SK-N-SH (cell line): Measurements from ENCODE around the gene GRB10. TPM values are rescaled to one million over a fixed set of nuclear protein-coding genes. Genes with fewer than 3 reads are reported as not detected.

Experiments used
- CTCF ChIA-PET: fragments of 300-600, 350-600 bp; formaldehyde crosslinking; extraction: SDS; loops from one replicate; lab custom pipeline; 2021; lab: Yijun Ruan, JAX
- POLR2A ChIA-PET: fragments of 350-600 bp; sonication (Branson Sonifier 250); formaldehyde crosslinking; extraction: SDS; loops from one replicate; lab custom pipeline; 2020; ENCODE audit warnings: antibody characterized with exemption, inconsistent platforms; lab: Yijun Ruan, JAX
- DNase-seq: peaks from one replicate; pipeline ENCODE4 v3.0.0; 2012
- H2AFZ ChIP-seq: fragments of 200-600 bp; sonication (generic); 2 replicates; pipeline ENCODE4 v1.8.1; 2016; ENCODE audit warnings: antibody characterized with exemption, mild to moderate bottlenecking, low read depth
- H3F3A ChIP-seq: fragments of 200-600 bp; sonication (generic); replicated peaks from 2 replicates; pipeline ENCODE3; 2016; ENCODE audit warnings: antibody characterized with exemption, mild to moderate bottlenecking; ENCODE audit not compliant: insufficient read depth
- H3K27ac ChIP-seq, 2 experiments: fragments of 200-500 bp in 1 of 2; fragments of 200-600 bp in 1 of 2; sonication (Bioruptor generic) in 1 of 2; sonication (generic), shearing (Covaris generic) in 1 of 2; 2 replicates each; pipeline versions ENCODE4 v1.5.1 to v1.6.1; 2014 to 2016; ENCODE audit warnings: low read depth in 2 of 2, inconsistent platforms in 1 of 2, low read length in 1 of 2, mild to moderate bottlenecking in 1 of 2, mixed read lengths in 1 of 2
- H3K27me3 ChIP-seq: fragments of 200-600 bp; sonication (generic), shearing (Covaris generic); 2 replicates; pipeline ENCODE4 v1.6.1; 2016; ENCODE audit warnings: mixed run types; ENCODE audit not compliant: insufficient read depth
- H3K36me3 ChIP-seq, 2 experiments: fragments of 200-500 bp in 1 of 2; fragments of 200-600 bp in 1 of 2; sonication (Bioruptor generic) in 1 of 2; sonication (generic) in 1 of 2; replicated peaks in 1 of 2; 2 replicates each; pipeline versions ENCODE3 to v1.5.1; 2014 to 2016; ENCODE audit warnings: low read length in 1 of 2, mild to moderate bottlenecking in 1 of 2; ENCODE audit not compliant: insufficient read depth in 2 of 2, control insufficient read depth in 1 of 2
- H3K4me1 ChIP-seq, 2 experiments: fragments of 200-500 bp in 1 of 2; fragments of 200-600 bp in 1 of 2; sonication (Bioruptor generic) in 1 of 2; sonication (generic), shearing (Covaris generic) in 1 of 2; 2 replicates each; pipeline versions ENCODE4 v1.5.1 to v1.6.1; 2014 to 2016; ENCODE audit warnings: low read depth in 1 of 2, low read length in 1 of 2, mixed run types in 1 of 2; ENCODE audit not compliant: insufficient read depth in 2 of 2, control insufficient read depth in 1 of 2
- H3K4me2 ChIP-seq: fragments of 200-600 bp; sonication (generic), shearing (Covaris generic); 2 replicates; pipeline ENCODE4 v1.6.1; 2017; ENCODE audit warnings: mixed run types
- H3K4me3 ChIP-seq, 2 experiments: fragments of 200-500 bp in 1 of 2; fragments of 200-600 bp in 1 of 2; sonication (Bioruptor generic) in 1 of 2; sonication (generic), shearing (Covaris generic) in 1 of 2; 2 replicates each; pipeline versions ENCODE4 v1.5.1 to v1.8.1; 2014 to 2016; ENCODE audit warnings: low read depth in 2 of 2, inconsistent platforms in 1 of 2, low read length in 1 of 2, mild to moderate bottlenecking in 1 of 2, mixed read lengths in 1 of 2, moderate library complexity in 1 of 2
- H3K79me2 ChIP-seq: fragments of 200-600 bp; sonication (generic); 2 replicates; pipeline ENCODE4 v1.8.1; 2017; ENCODE audit warnings: mild to moderate bottlenecking; ENCODE audit not compliant: insufficient read depth
- H3K9ac ChIP-seq: fragments of 200-600 bp; sonication (generic); 2 replicates; pipeline ENCODE4 v1.6.1; 2017; ENCODE audit warnings: mixed run types
- H3K9me2 ChIP-seq: fragments of 200-600 bp; sonication (generic); 2 replicates; pipeline ENCODE4 v1.6.1; 2017; ENCODE audit warnings: mixed run types
- H3K9me3 ChIP-seq: fragments of 200-600 bp; sonication (generic); 2 replicates; pipeline ENCODE4 v1.6.1; 2017; ENCODE audit warnings: mixed run types, mild to moderate bottlenecking, moderate library complexity
- H4K20me1 ChIP-seq: fragments of 200-600 bp; sonication (generic); 2 replicates; pipeline ENCODE4 v1.6.1; 2017; ENCODE audit warnings: mild to moderate bottlenecking, mixed run types; ENCODE audit not compliant: insufficient read depth
- EP300 ChIP-seq, 2 experiments: IDR thresholded peaks; 2 replicates each; pipeline versions ENCODE4 v1.4.0 to v1.6.1; 2012; ENCODE audit warnings: borderline replicate concordance in 1 of 2, low read depth in 1 of 2, low read length in 1 of 2
- FOSL2 ChIP-seq: IDR thresholded peaks from 2 replicates; pipeline ENCODE4 v1.4.0; 2012; ENCODE audit warnings: low read depth, mild to moderate bottlenecking, moderate library complexity, borderline replicate concordance
- FOXJ3 ChIP-seq: sonication (generic); formaldehyde crosslinking; IDR thresholded peaks from 2 replicates; pipeline ENCODE4 v1.5.1; 2020; ENCODE audit warnings: mild to moderate bottlenecking, missing genetic modification reagents
- FOXM1 ChIP-seq: IDR thresholded peaks from 2 replicates; pipeline ENCODE4 v1.4.0; 2012; ENCODE audit warnings: low read depth, mild to moderate bottlenecking
- GABPA ChIP-seq: IDR thresholded peaks from 2 replicates; pipeline ENCODE4 v1.4.0; 2012; ENCODE audit warnings: low read depth, mild to moderate bottlenecking
- JUND ChIP-seq: IDR thresholded peaks from 2 replicates; pipeline ENCODE4 v1.4.0; 2012
- MEF2A ChIP-seq: IDR thresholded peaks from 2 replicates; pipeline ENCODE4 v1.4.0; 2012; ENCODE audit warnings: low read depth, borderline replicate concordance
- NRF1 ChIP-seq: IDR thresholded peaks from 2 replicates; pipeline ENCODE4 v1.6.1; 2012; ENCODE audit warnings: low read depth, mild to moderate bottlenecking, low read length
- POLR2AphosphoS5 ChIP-seq: IDR thresholded peaks from 2 replicates; pipeline ENCODE4 v1.6.1; 2012; ENCODE audit warnings: low read depth, low read length
- RAD21 ChIP-seq: IDR thresholded peaks from 2 replicates; pipeline ENCODE4 v1.6.1; 2012; ENCODE audit warnings: mild to moderate bottlenecking, low read length
- RXRA ChIP-seq: IDR thresholded peaks from 2 replicates; pipeline ENCODE4 v1.4.0; 2012; ENCODE audit warnings: low read depth, mild to moderate bottlenecking, borderline replicate concordance
- SMC3 ChIP-seq: IDR thresholded peaks from 2 replicates; pipeline ENCODE4 v1.6.1; 2012; ENCODE audit warnings: low read depth, low read length, improper control_type of control experiment
- TCF12 ChIP-seq: IDR thresholded peaks from 2 replicates; pipeline ENCODE4 v1.4.0; 2012
- WGBS: methylation state at CpG from one replicate; pipeline ENCODE4 v1.1.6; 2017; ENCODE audit warnings: low lambda C conversion rate; 5-methylcytosine and 5-hydroxymethylcytosine counted together
- polyA plus RNA-seq, 3 experiments: library from polyadenylated mRNA; depleted of rRNA; stranded (reverse); fragments of >200 nt; gene quantifications; 2 replicates each; pipeline ENCODE4 v1.2.3, GENCODE V29; 2012
- TF ChIP-seq, protein P1 (sequence below): IDR thresholded peaks from 2 replicates; pipeline ENCODE4; 2012
- TF ChIP-seq, protein P2 (sequence below): fragments of 150-350 bp; IDR thresholded peaks from 2 replicates; pipeline ENCODE4 v1.6.1; 2017; ENCODE audit warnings: antibody characterized with exemption, low read length, low read depth, borderline replicate concordance
- TF ChIP-seq, protein P3 (sequence below): fragments of 200-600 bp; sonication (generic); IDR thresholded peaks from 2 replicates; pipeline ENCODE4 v1.6.1; 2017; ENCODE audit warnings: antibody characterized with exemption, mild to moderate bottlenecking, moderate library complexity
- TF ChIP-seq, protein P4 (sequence below): IDR thresholded peaks from 2 replicates; pipeline ENCODE4 v1.4.0; 2012; ENCODE audit warnings: low read depth, borderline replicate concordance

The GRB10 gene
- polyA plus RNA-seq, 1 of the 3 experiments (the other 2 are of a cell fraction) = 5.1 TPM

DNA sequence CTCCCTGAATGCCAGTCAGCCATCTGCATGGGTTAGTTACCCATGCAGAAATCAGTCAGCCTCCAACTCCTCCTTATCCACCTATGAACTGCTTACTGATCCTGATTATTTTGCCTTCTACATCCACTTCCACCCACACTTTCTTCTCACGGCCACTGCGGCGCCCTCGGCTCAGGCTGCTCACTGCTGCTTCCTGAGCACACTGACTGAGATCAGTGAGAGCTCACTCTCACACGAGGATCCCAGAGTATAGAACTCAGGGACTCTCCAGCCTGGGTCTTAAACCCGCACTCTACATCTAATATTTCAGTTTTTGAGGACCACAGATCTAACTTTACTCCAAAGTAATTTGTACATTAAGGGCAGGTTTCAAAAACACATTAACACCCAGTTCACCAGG lies 64.4 kb downstream of the GRB10 start:
- no peak for DNase-seq
- Histone ChIP-seq H3K36me3 (peaks cover 0 to 3% of the 10 kb centered on the region in 2 experiments), H3K27me3 (no peaks in the 10 kb centered on the region), H3K4me1 (peaks cover 0 to 21% of the 10 kb centered on the region in 2 experiments; a peak in 3 of 4 replicates), H3K27ac (no peak overlapping the region), H3K4me2 (peak overlapping the region; percentile 36), H3F3A (peaks cover 22% of the 10 kb centered on the region), H4K20me1 (peaks cover 95% of the 10 kb centered on the region), H3K9ac (no peak overlapping the region), H3K9me3 (no peaks in the 10 kb centered on the region), H3K79me2 (peaks cover 93% of the 10 kb centered on the region), H2AFZ (no peak overlapping the region), H3K4me3 (no peak overlapping the region), H3K9me2 (no peaks in the 10 kb centered on the region)
- TF ChIP-seq POLR2AphosphoS5 (no peak), RXRA (no peak), EP300 (IDR thresholded peaks at IDR 0.05; ENCODE audit: borderline replicate concordance in 1 of 2, low read depth in 1 of 2, low read length in 1 of 2) (no peak), TCF12 (no peak), SMC3 (no peak), RAD21 (no peak), NRF1 (no peak), MEF2A (no peak), FOSL2 (no peak), FOXJ3 (CRISPR knock-in tag) (no peak), GABPA (no peak), JUND (no peak), FOXM1 (no peak)
- TF ChIP-seq, protein P1, sequence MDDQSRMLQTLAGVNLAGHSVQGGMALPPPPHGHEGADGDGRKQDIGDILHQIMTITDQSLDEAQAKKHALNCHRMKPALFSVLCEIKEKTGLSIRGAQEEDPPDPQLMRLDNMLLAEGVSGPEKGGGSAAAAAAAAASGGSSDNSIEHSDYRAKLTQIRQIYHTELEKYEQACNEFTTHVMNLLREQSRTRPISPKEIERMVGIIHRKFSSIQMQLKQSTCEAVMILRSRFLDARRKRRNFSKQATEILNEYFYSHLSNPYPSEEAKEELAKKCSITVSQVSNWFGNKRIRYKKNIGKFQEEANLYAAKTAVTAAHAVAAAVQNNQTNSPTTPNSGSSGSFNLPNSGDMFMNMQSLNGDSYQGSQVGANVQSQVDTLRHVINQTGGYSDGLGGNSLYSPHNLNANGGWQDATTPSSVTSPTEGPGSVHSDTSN = no peak
- TF ChIP-seq, protein P2, sequence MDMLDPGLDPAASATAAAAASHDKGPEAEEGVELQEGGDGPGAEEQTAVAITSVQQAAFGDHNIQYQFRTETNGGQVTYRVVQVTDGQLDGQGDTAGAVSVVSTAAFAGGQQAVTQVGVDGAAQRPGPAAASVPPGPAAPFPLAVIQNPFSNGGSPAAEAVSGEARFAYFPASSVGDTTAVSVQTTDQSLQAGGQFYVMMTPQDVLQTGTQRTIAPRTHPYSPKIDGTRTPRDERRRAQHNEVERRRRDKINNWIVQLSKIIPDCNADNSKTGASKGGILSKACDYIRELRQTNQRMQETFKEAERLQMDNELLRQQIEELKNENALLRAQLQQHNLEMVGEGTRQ = no peak
- TF ChIP-seq, protein P3, sequence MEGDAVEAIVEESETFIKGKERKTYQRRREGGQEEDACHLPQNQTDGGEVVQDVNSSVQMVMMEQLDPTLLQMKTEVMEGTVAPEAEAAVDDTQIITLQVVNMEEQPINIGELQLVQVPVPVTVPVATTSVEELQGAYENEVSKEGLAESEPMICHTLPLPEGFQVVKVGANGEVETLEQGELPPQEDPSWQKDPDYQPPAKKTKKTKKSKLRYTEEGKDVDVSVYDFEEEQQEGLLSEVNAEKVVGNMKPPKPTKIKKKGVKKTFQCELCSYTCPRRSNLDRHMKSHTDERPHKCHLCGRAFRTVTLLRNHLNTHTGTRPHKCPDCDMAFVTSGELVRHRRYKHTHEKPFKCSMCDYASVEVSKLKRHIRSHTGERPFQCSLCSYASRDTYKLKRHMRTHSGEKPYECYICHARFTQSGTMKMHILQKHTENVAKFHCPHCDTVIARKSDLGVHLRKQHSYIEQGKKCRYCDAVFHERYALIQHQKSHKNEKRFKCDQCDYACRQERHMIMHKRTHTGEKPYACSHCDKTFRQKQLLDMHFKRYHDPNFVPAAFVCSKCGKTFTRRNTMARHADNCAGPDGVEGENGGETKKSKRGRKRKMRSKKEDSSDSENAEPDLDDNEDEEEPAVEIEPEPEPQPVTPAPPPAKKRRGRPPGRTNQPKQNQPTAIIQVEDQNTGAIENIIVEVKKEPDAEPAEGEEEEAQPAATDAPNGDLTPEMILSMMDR = no peak
- TF ChIP-seq, protein P4, sequence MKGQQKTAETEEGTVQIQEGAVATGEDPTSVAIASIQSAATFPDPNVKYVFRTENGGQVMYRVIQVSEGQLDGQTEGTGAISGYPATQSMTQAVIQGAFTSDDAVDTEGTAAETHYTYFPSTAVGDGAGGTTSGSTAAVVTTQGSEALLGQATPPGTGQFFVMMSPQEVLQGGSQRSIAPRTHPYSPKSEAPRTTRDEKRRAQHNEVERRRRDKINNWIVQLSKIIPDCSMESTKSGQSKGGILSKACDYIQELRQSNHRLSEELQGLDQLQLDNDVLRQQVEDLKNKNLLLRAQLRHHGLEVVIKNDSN = no peak
- ChIA-PET POLR2A (no interaction called here), CTCF (no interaction called here)
- WGBS = 38% methylated on average over 6 of the region's 6 CpGs
